HepG2 (cell line): ENCODE results near the gene THAP2. TPM values are rescaled to one million over a fixed set of nuclear protein-coding genes. Genes with fewer than 3 reads are reported as not detected.

Experiments used
- GATA4 ChIP-seq: sonication (generic); IDR thresholded peaks from 2 replicates; pipeline ENCODE4 v1.6.1; 2016; ENCODE audit warnings: antibody characterized with exemption, low read depth, borderline replicate concordance
- HDAC6 ChIP-seq: fragments of 200-600 bp; sonication (generic); IDR thresholded peaks from 2 replicates; pipeline ENCODE4 v1.7.0; 2017; ENCODE audit warnings: mild to moderate bottlenecking, antibody characterized with exemption, low read length, low read depth
- ISL2 ChIP-seq: sonication (generic); formaldehyde crosslinking; IDR thresholded peaks from 2 replicates; pipeline ENCODE4 v1.5.0; 2020; ENCODE audit warnings: missing genetic modification reagents
- JUNB ChIP-seq: sonication (generic); formaldehyde crosslinking; IDR thresholded peaks from 2 replicates; pipeline ENCODE4 v1.8.0; 2022; ENCODE audit warnings: missing genetic modification reagents, mild to moderate bottlenecking, borderline replicate concordance
- KAT8 ChIP-seq: IDR thresholded peaks from 2 replicates; pipeline ENCODE4 v1.6.1; 2016; ENCODE audit warnings: missing genetic modification reagents, missing compliant biosample characterization
- KLF13 ChIP-seq: sonication (generic); formaldehyde crosslinking; IDR thresholded peaks from 2 replicates; pipeline ENCODE4 v1.4.0; 2020; ENCODE audit warnings: mild to moderate bottlenecking, missing genetic modification reagents
- KLF6 ChIP-seq: IDR thresholded peaks from 2 replicates; pipeline ENCODE4 v1.8.0; 2016; ENCODE audit warnings: missing biosample characterization, missing genetic modification reagents
- MATR3 ChIP-seq: sonication (generic); formaldehyde crosslinking; IDR thresholded peaks from 2 replicates; pipeline ENCODE4 v1.4.0; 2020; ENCODE audit warnings: missing genetic modification reagents
- MED1 ChIP-seq: sonication (generic); formaldehyde crosslinking; IDR thresholded peaks from 2 replicates; pipeline ENCODE4 v1.4.0; 2020; ENCODE audit warnings: missing genetic modification reagents
- NCOA5 ChIP-seq: sonication (generic); formaldehyde crosslinking; IDR thresholded peaks from 2 replicates; pipeline ENCODE4 v1.4.0; 2020; ENCODE audit warnings: missing genetic modification reagents
- NR2F6 ChIP-seq, 2 experiments: IDR thresholded peaks; 2 replicates each; pipeline ENCODE4 v1.6.1; 2016; ENCODE audit warnings: antibody characterized with exemption in 1 of 2, mild to moderate bottlenecking in 1 of 2
- PAWR ChIP-seq: sonication (generic); formaldehyde crosslinking; IDR thresholded peaks from 2 replicates; pipeline ENCODE4 v1.4.0; 2020; ENCODE audit warnings: missing genetic modification reagents, mild to moderate bottlenecking, borderline replicate concordance
- SP140L ChIP-seq: sonication (generic); formaldehyde crosslinking; IDR thresholded peaks from 2 replicates; pipeline ENCODE4 v1.4.0; 2020; ENCODE audit warnings: missing genetic modification reagents, borderline replicate concordance
- SYNCRIP ChIP-seq: fragments of 200-400 bp; formaldehyde crosslinking; IDR thresholded peaks from 2 replicates; pipeline ENCODE4 v1.6.1; 2018; ENCODE audit warnings: mild to moderate bottlenecking, low read depth, low read length; ENCODE audit not compliant: insufficient read depth
- TBX3 ChIP-seq: fragments of 450-650 bp; IDR thresholded peaks from 2 replicates; pipeline ENCODE4 v1.6.1; 2017; ENCODE audit warnings: antibody characterized with exemption, mild to moderate bottlenecking, inconsistent platforms, borderline replicate concordance
- ZBTB1 ChIP-seq: sonication (generic); formaldehyde crosslinking; IDR thresholded peaks from 2 replicates; pipeline ENCODE4 v1.4.0; 2020; ENCODE audit warnings: missing genetic modification reagents, borderline replicate concordance
- ZBTB21 ChIP-seq: sonication (generic); formaldehyde crosslinking; IDR thresholded peaks from 2 replicates; pipeline ENCODE4 v1.4.0; 2020; ENCODE audit warnings: missing genetic modification reagents
- ZNF235 ChIP-seq: sonication (generic); formaldehyde crosslinking; IDR thresholded peaks from 2 replicates; pipeline ENCODE4 v1.8.1; 2023; ENCODE audit warnings: mild to moderate bottlenecking, missing genetic modification reagents, borderline replicate concordance
- ZNF251 ChIP-seq: sonication (generic); formaldehyde crosslinking; IDR thresholded peaks from 2 replicates; pipeline ENCODE4 v1.9.0; 2021; ENCODE audit warnings: mild to moderate bottlenecking, missing genetic modification reagents
- ZNF292 ChIP-seq: sonication (generic); formaldehyde crosslinking; IDR thresholded peaks from 2 replicates; pipeline ENCODE4 v1.8.1; 2022; ENCODE audit warnings: mild to moderate bottlenecking, low read depth, missing genetic modification reagents, borderline replicate concordance
- polyA plus RNA-seq, 8 experiments: library from polyadenylated mRNA; depleted of rRNA in 3 of 8; stranded (reverse) in 7 of 8; unstranded in 1 of 8; fragments of >200 nt; fragmentation: Illumina TruSeq in 4 of 8; extraction: Trizol in 4 of 8; gene quantifications; 2 replicates each; pipeline versions ENCODE4 v1.2.1 to v1.2.3, GENCODE V29; 2011 to 2016; ENCODE audit warnings: low read depth in 4 of 8, missing spikeins in 1 of 8, mixed read lengths in 1 of 8; ENCODE audit not compliant: insufficient read depth in 1 of 8
- total RNA-seq, 5 experiments: library from RNA; depleted of rRNA; stranded (reverse); fragments of >200 nt; fragmentation: Illumina TruSeq; extraction: Trizol; gene quantifications; 2 replicates each; pipeline ENCODE4 v1.2.3, GENCODE V29; 2016; ENCODE audit warnings: low read depth in 1 of 5
- TF ChIP-seq, protein P1 (sequence below): sonication (generic); formaldehyde crosslinking; IDR thresholded peaks from 2 replicates; pipeline ENCODE4 v1.4.0; 2020; ENCODE audit warnings: mild to moderate bottlenecking, missing genetic modification reagents
- TF ChIP-seq, protein P2 (sequence below): sonication (generic); formaldehyde crosslinking; IDR thresholded peaks from 2 replicates; pipeline ENCODE4 v1.5.1; 2020; ENCODE audit warnings: missing genetic modification reagents, mild to moderate bottlenecking, borderline replicate concordance
- TF ChIP-seq, protein P3 (sequence below): sonication (generic); formaldehyde crosslinking; conservative IDR thresholded peaks from 2 replicates; pipeline ENCODE4 v1.4.0; 2020; ENCODE audit warnings: missing genetic modification reagents
- TF ChIP-seq, protein P4 (sequence below): IDR thresholded peaks from 2 replicates; pipeline ENCODE4 v1.6.1; 2018; ENCODE audit warnings: missing genetic modification reagents, mild to moderate bottlenecking, missing compliant biosample characterization

Gene THAP2
- total and polyA plus RNA-seq, 2 of the 13 experiments (the other 11 are each of a cell fraction or from before 2014, with no cell fraction given) = 5.2 to 6.2 TPM

DNA sequence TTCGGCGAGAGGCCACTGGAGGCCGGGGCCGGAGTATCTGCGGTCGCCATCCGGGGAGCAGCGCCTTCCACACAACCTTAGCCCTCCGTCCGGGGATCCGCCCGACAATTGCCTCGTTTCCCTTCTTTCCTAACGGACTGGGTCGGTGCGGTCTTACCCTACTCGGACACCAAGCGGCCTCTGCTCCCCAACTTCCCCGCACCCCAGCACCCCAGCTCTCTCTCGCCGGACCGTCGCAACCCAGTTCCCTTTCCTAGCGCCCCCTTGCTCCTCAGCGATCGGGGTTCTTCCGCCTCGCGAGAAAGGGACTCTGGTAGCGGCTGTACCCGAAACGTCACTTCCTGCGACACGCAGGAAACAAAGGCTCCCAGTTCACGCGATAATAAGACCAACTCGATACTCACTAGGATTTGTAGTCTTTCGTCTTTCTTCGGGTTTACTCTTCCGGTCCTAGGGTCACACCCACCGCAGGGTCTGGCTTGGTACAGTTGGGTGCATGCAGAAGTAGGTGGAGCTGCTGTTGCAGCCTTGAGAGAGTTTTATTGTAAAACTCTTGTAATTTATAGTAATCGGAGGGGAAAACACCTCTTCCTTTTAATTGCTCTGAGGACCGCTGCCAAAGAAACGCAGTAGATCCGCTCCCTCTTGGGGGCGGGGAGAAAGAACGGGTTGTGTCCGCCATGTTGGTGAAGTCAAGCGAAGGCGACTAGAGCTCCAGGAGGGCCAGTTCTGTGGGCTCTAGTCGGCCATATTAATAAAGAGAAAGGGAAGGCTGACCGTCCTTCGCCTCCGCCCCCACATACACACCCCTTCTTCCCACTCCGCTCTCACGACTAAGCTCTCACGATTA lies at the start of gene THAP2, which contains the start of gene ZFC3H1 (continued):
- no peak for TF ChIP-seq NCOA5 (CRISPR knock-in tag)
- no peak; the same call in 1 of the 2 replicates for TF ChIP-seq SP140L (CRISPR knock-in tag)
- TF ChIP-seq ZNF235 (CRISPR knock-in tag) = 0 out of 2 replicates have a peak, but pooled peaks have one; percentile 46
- TF ChIP-seq KLF6 = peak; percentile 50
- no peak for TF ChIP-seq SYNCRIP
- no peak for TF ChIP-seq JUNB
- TF ChIP-seq TBX3 = no peak
- no peak for TF ChIP-seq HDAC6
- TF ChIP-seq ZBTB21 (CRISPR knock-in tag) = 0 out of 2 replicates have a peak, but pooled peaks have one; percentile 32
- TF ChIP-seq, protein P1, sequence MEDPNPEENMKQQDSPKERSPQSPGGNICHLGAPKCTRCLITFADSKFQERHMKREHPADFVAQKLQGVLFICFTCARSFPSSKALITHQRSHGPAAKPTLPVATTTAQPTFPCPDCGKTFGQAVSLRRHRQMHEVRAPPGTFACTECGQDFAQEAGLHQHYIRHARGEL = no peak
- TF ChIP-seq GATA4 = no peak; the same call in 1 of the 2 replicates
- TF ChIP-seq, protein P2, sequence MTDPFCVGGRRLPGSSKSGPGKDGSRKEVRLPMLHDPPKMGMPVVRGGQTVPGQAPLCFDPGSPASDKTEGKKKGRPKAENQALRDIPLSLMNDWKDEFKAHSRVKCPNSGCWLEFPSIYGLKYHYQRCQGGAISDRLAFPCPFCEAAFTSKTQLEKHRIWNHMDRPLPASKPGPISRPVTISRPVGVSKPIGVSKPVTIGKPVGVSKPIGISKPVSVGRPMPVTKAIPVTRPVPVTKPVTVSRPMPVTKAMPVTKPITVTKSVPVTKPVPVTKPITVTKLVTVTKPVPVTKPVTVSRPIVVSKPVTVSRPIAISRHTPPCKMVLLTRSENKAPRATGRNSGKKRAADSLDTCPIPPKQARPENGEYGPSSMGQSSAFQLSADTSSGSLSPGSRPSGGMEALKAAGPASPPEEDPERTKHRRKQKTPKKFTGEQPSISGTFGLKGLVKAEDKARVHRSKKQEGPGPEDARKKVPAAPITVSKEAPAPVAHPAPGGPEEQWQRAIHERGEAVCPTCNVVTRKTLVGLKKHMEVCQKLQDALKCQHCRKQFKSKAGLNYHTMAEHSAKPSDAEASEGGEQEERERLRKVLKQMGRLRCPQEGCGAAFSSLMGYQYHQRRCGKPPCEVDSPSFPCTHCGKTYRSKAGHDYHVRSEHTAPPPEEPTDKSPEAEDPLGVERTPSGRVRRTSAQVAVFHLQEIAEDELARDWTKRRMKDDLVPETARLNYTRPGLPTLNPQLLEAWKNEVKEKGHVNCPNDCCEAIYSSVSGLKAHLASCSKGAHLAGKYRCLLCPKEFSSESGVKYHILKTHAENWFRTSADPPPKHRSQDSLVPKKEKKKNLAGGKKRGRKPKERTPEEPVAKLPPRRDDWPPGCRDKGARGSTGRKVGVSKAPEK (CRISPR knock-in tag) = no peak
- no peak for TF ChIP-seq MATR3 (CRISPR knock-in tag)
- no peak for TF ChIP-seq PAWR (CRISPR knock-in tag)
- no peak for TF ChIP-seq NR2F6 (IDR thresholded peaks at IDR 0.05)
- TF ChIP-seq NR2F6 (CRISPR knock-in tag; IDR thresholded peaks at IDR 0.05) = peak; percentile 45; the same call in 1 of the 2 replicates
- peak; percentile 90 for TF ChIP-seq KAT8 (CRISPR knock-in tag)
- TF ChIP-seq ZNF251 (CRISPR knock-in tag) = 0 out of 2 replicates have a peak, but pooled peaks have one; percentile 67
- TF ChIP-seq ZBTB1 = no peak
- no peak for TF ChIP-seq KLF13 (CRISPR knock-in tag)
- TF ChIP-seq, protein P3, sequence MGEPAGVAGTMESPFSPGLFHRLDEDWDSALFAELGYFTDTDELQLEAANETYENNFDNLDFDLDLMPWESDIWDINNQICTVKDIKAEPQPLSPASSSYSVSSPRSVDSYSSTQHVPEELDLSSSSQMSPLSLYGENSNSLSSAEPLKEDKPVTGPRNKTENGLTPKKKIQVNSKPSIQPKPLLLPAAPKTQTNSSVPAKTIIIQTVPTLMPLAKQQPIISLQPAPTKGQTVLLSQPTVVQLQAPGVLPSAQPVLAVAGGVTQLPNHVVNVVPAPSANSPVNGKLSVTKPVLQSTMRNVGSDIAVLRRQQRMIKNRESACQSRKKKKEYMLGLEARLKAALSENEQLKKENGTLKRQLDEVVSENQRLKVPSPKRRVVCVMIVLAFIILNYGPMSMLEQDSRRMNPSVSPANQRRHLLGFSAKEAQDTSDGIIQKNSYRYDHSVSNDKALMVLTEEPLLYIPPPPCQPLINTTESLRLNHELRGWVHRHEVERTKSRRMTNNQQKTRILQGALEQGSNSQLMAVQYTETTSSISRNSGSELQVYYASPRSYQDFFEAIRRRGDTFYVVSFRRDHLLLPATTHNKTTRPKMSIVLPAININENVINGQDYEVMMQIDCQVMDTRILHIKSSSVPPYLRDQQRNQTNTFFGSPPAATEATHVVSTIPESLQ (CRISPR knock-in tag) = 0 out of 2 replicates have a peak, but pooled peaks have one; percentile 23
- TF ChIP-seq ZNF292 (CRISPR knock-in tag) = no peak; the same call in 1 of the 2 replicates
- TF ChIP-seq, protein P4, sequence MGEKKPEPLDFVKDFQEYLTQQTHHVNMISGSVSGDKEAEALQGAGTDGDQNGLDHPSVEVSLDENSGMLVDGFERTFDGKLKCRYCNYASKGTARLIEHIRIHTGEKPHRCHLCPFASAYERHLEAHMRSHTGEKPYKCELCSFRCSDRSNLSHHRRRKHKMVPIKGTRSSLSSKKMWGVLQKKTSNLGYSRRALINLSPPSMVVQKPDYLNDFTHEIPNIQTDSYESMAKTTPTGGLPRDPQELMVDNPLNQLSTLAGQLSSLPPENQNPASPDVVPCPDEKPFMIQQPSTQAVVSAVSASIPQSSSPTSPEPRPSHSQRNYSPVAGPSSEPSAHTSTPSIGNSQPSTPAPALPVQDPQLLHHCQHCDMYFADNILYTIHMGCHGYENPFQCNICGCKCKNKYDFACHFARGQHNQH (CRISPR knock-in tag) = peak; percentile 81
- no peak for TF ChIP-seq ISL2
- peak; percentile 32; the same call in 1 of the 2 replicates for TF ChIP-seq MED1
